Activated CD4-positive, alpha-beta T cell treated with anti-CD3 and anti-CD28 coated beads, Interleukin-2, Interleukin-6, amounts not matched to agents 100 ng/mL and 50 ng/mL, durations not matched to agents 16 hours and 8 hours (primary cell): Measurements from ENCODE around the gene IFFO2.
"Not testable (repeated sequence)": the region's sequence is repeated elsewhere in the genome, so short reads cannot be mapped to it uniquely, and the experiment has no call there.

ENCODE experiments used
- DNase-seq: peaks from one replicate; pipeline ENCODE4 v3.0.0-alpha.2; 2020

IFFO2 gene

GRCh38 chr1:18917071-18917799 is 39.2 kb downstream of the IFFO2 start:
- no peak for DNase-seq

GRCh38 chr1:18915341-18915740 is 41.1 kb downstream of the IFFO2 start:
- DNase-seq: no peak

- peak; percentile 82 for DNase-seq
Observed at GRCh38 chr1:18913065-18913835, 43.2 kb downstream of the IFFO2 start.

- no peak for DNase-seq
Observed at GRCh38 chr1:18912550-18912949, 43.9 kb downstream of the IFFO2 start.

GRCh38 chr1:18908911-18909771 is 47.3 kb downstream of the IFFO2 start:
- no peak for DNase-seq

- no peak for DNase-seq
Observed at GRCh38 chr1:18907917-18908845, 48.3 kb downstream of the IFFO2 start.

- DNase-seq: peak; percentile 80
Observed at GRCh38 chr1:18907021-18907916, 49.2 kb downstream of the IFFO2 start.

- no peak for DNase-seq
Observed at GRCh38 chr1:18903291-18903756, 53.2 kb downstream of the IFFO2 start.

- peak; percentile 98 for DNase-seq
Observed at GRCh38 chr1:18902523-18903290, 53.8 kb downstream of the IFFO2 start, which contains the start of gene ALDH4A1. Gene ALDH4A1 (minus strand): TSS chr1:18902555. CDS start chr1:18902523, 32 bp downstream.

GRCh38 chr1:18901952-18902522 is 54.4 kb downstream of the IFFO2 start:
- DNase-seq: no peak

GRCh38 chr1:18901147-18901951 is 55.1 kb downstream of the IFFO2 start:
- DNase-seq: no peak

GRCh38 chr1:18900303-18900841 is 56.1 kb downstream of the IFFO2 start:
- no peak for DNase-seq

GRCh38 chr1:18899363-18900049 is 57.0 kb downstream of the IFFO2 start:
- no peak for DNase-seq

GRCh38 chr1:18898567-18898966 is 57.9 kb downstream of the IFFO2 start:
- no peak for DNase-seq

- DNase-seq: no peak
Observed at GRCh38 chr1:18895317-18895716, 61.2 kb downstream of the IFFO2 start.

- DNase-seq: no peak
Observed at GRCh38 chr1:18893120-18893519, 63.4 kb downstream of the IFFO2 start.

GRCh38 chr1:18891858-18892257 is 64.6 kb downstream of the IFFO2 start:
- DNase-seq: not testable (repeated sequence)

- no peak for DNase-seq
Observed at GRCh38 chr1:18891426-18891780, 65.1 kb downstream of the IFFO2 start.
